Spinal cord (tissue), 10 donors: ENCODE data around the gene POP7. TPM values are rescaled to one million over a fixed set of nuclear protein-coding genes. Genes with fewer than 3 reads are reported as not detected.
"Not testable (repeated sequence)": the region's sequence is repeated elsewhere in the genome, so short reads cannot be mapped to it uniquely, and the experiment has no call there.

Source experiments
- DNase-seq, 6 donors: peaks; one replicate each; pipeline versions ENCODE4 v3.0.0 to v3.0.0-alpha.2; 2013 to 2015; ENCODE audit warnings: low spot score in 6 of 6, low read depth in 4 of 6
- H3K27ac ChIP-seq: one replicate; pipeline ENCODE4 v1.5.1; 2013; ENCODE audit warnings: low read depth, low read length, control low read depth
- H3K27me3 ChIP-seq: one replicate; pipeline ENCODE4 v1.6.1; 2013; ENCODE audit warnings: low read length; ENCODE audit not compliant: control insufficient read depth, insufficient read depth
- H3K36me3 ChIP-seq: one replicate; pipeline ENCODE4 v1.6.1; 2013; ENCODE audit warnings: low read length; ENCODE audit not compliant: control insufficient read depth, insufficient read depth
- H3K4me1 ChIP-seq: one replicate; pipeline ENCODE4 v1.6.1; 2013; ENCODE audit warnings: low read length; ENCODE audit not compliant: control insufficient read depth, insufficient read depth
- H3K4me3 ChIP-seq: one replicate; pipeline ENCODE4 v1.5.1; 2013; ENCODE audit warnings: low read depth, low read length, control low read depth
- H3K9me3 ChIP-seq: one replicate; pipeline ENCODE4 v1.6.1; 2013; ENCODE audit warnings: low read length; ENCODE audit not compliant: control insufficient read depth, insufficient read depth
- WGBS: methylation state at CpG from one replicate; pipeline ENCODE4 v1.1.5; 2013; ENCODE audit warnings: missing lambda C conversion rate; ENCODE audit not compliant: insufficient coverage; 5-methylcytosine and 5-hydroxymethylcytosine counted together
- polyA plus RNA-seq, 2 donors: library from polyadenylated mRNA; unstranded; fragments of 120-200 nt; gene quantifications; one replicate each; pipeline ENCODE4 v1.2.1, GENCODE V29; 2013; ENCODE audit not compliant: insufficient read length in 2 of 2
- total RNA-seq, 2 donors: library from RNA; depleted of rRNA in 1 of 2; stranded (reverse); fragments of 120-200 nt in 1 of 2; fragments of >200 nt in 1 of 2; gene quantifications; one replicate each; pipeline versions ENCODE4 v1.2.3 to v1.2.4, GENCODE V29; 2013 to 2014
- donor health status: healthy.

The POP7 gene
- total and polyA plus RNA-seq, 4 donors, result 26.2 to 65.3 (median 52.2) TPM

- Histone ChIP-seq H3K9me3 (no peaks in the 10 kb centered on the region), H3K4me1 (peaks cover 5% of the 10 kb centered on the region), H3K27ac (no peak overlapping the region), H3K4me3 (no peak overlapping the region), H3K27me3 (peaks cover 37% of the 10 kb centered on the region), H3K36me3 (no peaks in the 10 kb centered on the region)
- no peak for DNase-seq
- 70% methylated on average over 17 of the region's 17 CpGs for WGBS
Measured at GRCh38 chr7:100722480-100723212, 16.7 kb downstream of the POP7 start.

GRCh38 chr7:100723732-100724275 lies 17.9 kb downstream of the POP7 start:
- 71% methylated on average over 16 of the region's 16 CpGs for WGBS
- DNase-seq, result no peak
- Histone ChIP-seq H3K36me3 (no peaks in the 10 kb centered on the region), H3K27ac (no peak overlapping the region), H3K4me3 (no peak overlapping the region), H3K4me1 (peaks cover 5% of the 10 kb centered on the region), H3K9me3 (no peaks in the 10 kb centered on the region), H3K27me3 (peaks cover 37% of the 10 kb centered on the region)

GRCh38 chr7:100724364-100724763 lies 18.4 kb downstream of the POP7 start:
- H3K36me3 ChIP-seq, H3K4me1 ChIP-seq, DNase-seq, H3K9me3 ChIP-seq, H3K4me3 ChIP-seq, H3K27ac ChIP-seq: not testable (repeated sequence)
- peaks cover 32% of the 10 kb centered on the region for H3K27me3 ChIP-seq
- WGBS, result no CpG with 5 or more reads among the region's 2 CpGs

DNA sequence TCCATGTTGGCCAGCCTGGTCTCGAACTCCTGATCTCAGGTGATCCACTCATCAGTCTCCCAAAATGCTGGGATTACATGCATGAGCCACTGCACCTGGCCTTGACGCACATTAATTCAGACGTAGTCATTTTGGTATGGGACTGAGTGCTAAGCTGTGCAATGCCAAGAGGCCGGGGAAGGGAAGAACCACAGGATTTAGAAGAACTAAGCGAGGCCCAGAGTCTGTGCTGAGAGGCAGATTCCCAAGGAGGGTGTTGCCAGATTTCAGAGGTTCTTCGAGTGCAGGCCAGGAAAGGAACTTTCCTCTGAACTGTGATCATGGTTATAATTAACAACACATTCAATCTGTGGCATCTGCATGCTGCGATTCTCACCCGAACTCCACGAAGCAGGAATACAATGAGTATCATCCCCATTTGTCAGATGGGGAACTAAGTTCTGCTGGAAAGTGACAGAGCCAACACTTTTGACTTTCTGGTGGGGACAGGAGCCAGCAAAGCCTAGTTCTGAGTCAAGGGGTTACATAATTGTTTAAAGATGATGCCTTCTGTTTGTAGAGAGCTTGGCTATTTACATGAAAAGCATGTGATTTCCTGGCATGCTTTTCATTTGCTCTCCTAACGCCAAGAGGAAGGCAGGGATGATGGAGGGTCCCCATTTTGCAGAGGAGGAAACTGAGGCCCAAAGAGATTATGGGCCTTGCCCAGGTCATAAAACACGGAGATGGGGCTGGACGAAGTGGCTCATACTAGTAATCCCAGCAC lies 21.3 kb downstream of the POP7 start:
- H3K4me1 ChIP-seq, result no peaks in the 10 kb centered on the region
- no peaks in the 10 kb centered on the region for H3K36me3 ChIP-seq
- no peak for DNase-seq
- no peak overlapping the region for H3K4me3 ChIP-seq
- H3K27ac ChIP-seq, result no peak overlapping the region
- no peaks in the 10 kb centered on the region for H3K9me3 ChIP-seq
- WGBS, result 69% methylated on average over 10 of the region's 12 CpGs
- peaks cover 5% of the 10 kb centered on the region for H3K27me3 ChIP-seq

DNA sequence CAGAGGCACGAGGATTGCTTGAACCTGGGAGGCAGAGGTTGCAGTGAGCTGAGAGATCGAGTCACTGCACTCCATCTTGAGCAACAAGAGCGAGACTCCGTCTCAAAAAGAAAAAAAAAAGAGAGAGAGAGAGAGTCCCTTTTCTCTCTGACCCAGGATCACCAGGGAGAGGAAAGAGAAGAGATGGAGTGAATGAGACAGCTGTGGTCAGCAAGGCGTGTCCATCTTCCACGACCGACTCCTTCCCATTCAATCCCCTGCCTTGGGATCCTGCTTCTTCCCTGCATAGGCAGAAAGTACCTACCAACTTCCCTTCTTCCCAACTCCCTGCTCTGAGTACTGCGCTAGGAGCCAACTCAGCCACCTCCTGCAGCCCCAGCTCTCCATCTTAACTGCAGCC lies 22.3 kb downstream of the POP7 start:
- Histone ChIP-seq H3K9me3 (no peaks in the 10 kb centered on the region), H3K4me1 (no peaks in the 10 kb centered on the region), H3K27ac (no peak overlapping the region), H3K27me3 (no peaks in the 10 kb centered on the region), H3K36me3 (no peaks in the 10 kb centered on the region), H3K4me3 (no peak overlapping the region)
- DNase-seq, result no peak
- WGBS, result 68% methylated on average over 4 of the region's 8 CpGs

DNA sequence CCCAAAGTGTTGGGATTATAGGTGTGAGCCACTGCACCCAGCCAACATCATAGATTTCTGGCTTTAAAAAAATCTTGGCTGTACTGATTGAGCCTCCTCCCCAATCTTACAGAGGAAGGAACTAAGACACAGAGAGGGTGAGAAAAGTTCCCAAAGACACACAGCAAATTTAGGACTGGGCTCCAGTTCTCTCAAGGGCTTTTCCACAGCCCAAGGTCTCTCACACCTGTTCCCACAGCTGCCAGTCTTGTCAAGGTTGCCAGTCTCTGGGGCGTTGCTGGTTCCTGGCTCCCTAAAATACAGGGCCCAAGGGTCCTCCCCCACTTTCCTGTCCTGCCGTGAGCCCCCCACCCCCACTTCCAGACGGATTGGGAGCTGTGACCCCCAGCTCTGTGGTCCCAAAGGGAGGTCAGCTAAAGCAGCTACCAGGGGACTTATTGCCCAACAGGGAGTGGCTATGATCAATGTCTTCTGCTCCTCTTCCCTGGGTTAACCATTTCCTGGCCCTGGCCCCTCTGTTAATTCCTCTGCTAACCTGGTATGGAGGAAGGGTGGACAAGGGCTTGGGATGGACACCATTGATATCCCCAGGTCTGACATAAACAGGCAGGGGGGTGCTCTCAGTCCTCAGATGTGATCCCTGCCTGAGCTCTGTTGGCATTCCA lies 24.3 kb downstream of the POP7 start:
- Histone ChIP-seq H3K4me1 (no peaks in the 10 kb centered on the region), H3K9me3 (no peaks in the 10 kb centered on the region), H3K27ac (no peak overlapping the region), H3K4me3 (no peak overlapping the region), H3K36me3 (no peaks in the 10 kb centered on the region), H3K27me3 (no peaks in the 10 kb centered on the region)
- DNase-seq, result no peak
- 23% methylated on average over 3 of the region's 3 CpGs for WGBS

DNA sequence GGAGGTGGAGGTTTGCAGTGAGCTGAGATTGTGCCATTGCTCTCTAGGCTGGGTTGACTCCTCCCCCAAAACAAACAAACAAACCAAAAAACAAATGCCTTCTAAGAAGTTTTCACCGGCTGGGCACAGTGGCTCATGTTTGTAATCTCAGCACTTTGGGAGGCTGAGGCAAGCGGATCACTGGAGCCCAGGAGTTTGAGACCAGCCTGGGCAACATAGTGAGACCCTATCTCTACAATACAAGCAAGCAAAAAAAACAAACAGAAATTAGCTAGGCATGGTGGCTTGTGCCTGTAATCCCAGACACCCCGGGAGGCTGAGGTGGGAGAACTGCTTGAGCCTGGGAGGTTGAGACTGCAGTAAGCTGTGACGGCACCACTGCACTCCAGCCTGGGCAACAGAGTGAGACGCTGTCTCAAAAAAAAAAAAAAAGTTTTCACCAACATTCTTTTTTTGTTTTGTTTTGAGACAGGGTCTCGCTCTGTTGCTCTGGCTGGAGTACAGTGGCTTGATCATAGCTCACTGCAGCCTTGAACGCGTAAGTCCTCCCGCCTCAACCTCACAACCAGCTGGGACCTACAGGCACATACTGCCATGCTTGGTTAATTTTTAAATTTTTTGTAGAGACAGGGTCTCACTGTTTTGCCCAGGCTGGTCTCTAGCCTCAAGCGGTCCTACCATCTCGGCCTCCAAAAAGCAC lies 26.2 kb downstream of the POP7 start:
- DNase-seq, result no peak
- H3K9me3 ChIP-seq, result no peaks in the 10 kb centered on the region
- no peak overlapping the region for H3K27ac ChIP-seq
- H3K4me1 ChIP-seq, result no peaks in the 10 kb centered on the region
- no peak overlapping the region for H3K4me3 ChIP-seq
- H3K27me3 ChIP-seq, result no peaks in the 10 kb centered on the region
- H3K36me3 ChIP-seq, result no peaks in the 10 kb centered on the region
- 88% methylated on average over 8 of the region's 11 CpGs for WGBS

DNA sequence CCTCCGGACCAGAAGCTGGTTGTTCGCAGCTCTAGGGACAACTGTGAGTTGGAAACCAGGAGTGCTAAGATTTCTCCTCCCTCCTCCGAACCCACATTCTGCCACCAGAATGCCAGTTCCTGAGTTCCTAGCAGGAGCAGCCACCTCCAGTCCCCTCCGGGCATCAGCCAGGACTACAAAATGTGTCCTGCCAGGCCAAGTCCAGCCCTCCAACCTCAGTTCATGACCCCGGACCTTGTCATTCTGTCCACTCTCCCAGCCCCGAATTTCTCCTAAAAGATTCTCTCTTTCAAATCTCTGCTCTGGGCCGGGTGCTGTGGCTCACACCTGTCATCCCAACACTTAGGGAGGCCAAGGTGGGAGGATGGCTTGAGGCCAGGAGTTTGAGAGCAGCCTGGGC lies 29.8 kb downstream of the POP7 start:
- H3K9me3 ChIP-seq, result no peaks in the 10 kb centered on the region
- no peaks in the 10 kb centered on the region for H3K27me3 ChIP-seq
- 90% methylated on average over 2 of the region's 7 CpGs for WGBS
- no peak overlapping the region for H3K4me3 ChIP-seq
- no peaks in the 10 kb centered on the region for H3K36me3 ChIP-seq
- H3K27ac ChIP-seq, result no peak overlapping the region
- DNase-seq, result no peak
- H3K4me1 ChIP-seq, result no peaks in the 10 kb centered on the region

GRCh38 chr7:100736671-100737070 lies 30.8 kb downstream of the POP7 start:
- H3K4me3 ChIP-seq, result no peak overlapping the region
- no peaks in the 10 kb centered on the region for H3K9me3 ChIP-seq
- WGBS, result 71% methylated on average over 13 of the region's 13 CpGs
- no peak for DNase-seq
- H3K4me1 ChIP-seq, result no peaks in the 10 kb centered on the region
- no peaks in the 10 kb centered on the region for H3K36me3 ChIP-seq
- H3K27ac ChIP-seq, result no peak overlapping the region
- no peaks in the 10 kb centered on the region for H3K27me3 ChIP-seq
